IPS-NIHi11 (cell line): ENCODE data around the gene TSHZ1.

Experiments
- DNase-seq: peaks from one replicate; pipeline ENCODE4 v3.0.0; 2012; ENCODE audit warnings: mixed read lengths, low spot score

The TSHZ1 gene

DNA sequence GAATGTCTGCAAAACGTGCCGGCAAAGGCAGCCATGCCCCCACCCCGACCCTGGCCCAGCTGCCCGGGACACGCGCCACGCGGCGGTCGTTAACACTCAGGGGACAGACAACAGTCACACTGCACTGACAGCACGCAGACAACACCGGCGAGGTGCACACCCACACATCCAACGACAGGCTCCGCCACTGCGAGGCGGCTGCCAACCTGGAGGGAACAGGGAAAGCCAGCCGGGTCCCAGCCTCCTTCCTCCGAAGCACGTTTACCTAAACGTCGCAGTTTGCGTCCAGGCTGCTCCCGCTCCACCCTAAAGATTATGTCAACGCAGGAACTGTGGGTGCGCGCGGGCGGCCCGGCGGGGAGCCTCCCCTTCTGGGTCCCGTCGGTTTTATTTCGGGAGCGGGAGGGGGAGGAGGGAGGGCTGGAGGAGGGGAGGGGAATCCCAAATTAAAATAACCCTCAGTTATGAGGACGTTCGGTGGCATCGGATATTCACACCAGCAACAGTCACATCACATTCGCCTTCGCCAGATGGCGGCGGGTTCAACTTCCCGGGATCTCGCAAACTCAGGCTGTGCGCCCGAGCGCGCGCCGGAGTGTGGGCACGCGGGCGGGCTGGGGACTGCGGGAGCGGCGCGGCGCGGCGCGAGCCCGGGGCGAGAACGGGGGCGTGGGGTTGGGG is 2.3 kb upstream of the TSHZ1 start:
- no peak for DNase-seq

DNA sequence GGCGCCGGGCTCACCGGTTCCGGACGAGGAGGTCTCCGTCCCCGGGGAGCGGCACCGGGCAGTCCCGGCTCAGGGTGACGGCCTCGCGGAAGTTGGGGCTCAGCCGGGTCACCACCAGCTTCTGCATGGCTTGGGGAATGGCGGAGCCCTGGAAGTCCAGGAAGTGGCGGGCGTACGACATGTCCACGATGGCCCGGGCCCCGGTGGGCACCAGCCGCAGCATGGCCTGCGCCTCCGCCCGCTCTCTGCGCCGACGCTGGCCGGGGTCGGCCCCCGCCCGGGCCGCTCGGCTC is 1.8 kb upstream of the TSHZ1 start:
- DNase-seq: no peak

DNA sequence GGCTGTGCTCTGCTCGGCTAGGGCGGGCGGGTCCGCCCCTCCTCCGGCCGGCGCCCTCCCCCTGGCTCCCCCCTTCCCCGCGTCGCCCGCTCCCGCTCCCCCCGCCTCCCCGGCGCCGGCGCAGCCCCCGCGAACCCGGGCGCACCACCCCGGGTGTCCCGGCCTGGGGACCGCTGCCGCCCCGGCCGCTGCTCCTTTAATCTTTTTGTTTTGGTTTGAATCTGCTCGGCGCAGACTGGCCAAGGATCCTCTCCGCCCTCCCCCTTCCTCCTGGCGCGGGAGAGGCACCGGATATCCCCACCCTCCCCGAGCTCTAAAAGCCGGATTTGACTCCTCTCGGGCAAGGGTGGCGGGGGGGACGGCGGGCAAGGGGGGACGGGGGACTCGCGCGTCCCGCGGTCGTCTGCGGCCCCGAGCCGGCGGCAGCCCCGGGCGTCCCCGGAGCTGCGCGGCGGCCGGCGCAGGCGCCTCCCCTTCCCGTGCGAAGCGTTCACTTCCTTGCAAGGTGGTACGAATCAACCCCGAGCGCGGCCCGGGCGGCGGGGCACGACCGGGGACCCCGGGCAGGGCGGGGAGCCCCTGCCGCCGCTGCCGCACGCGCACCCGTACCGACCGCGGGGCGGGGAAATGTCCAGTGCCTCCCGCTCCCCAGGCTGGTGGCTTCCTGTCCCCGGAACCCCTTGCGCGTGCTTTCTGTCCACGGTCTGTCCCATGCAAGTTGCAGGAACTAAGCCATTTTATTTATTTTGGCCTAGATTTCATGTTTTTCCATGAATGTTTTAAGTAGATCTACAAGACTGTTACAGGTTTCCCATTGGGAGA is 1.3 kb upstream of the TSHZ1 start, which contains the start of gene PTGR3:
TSS of gene PTGR3 (minus strand) at position 11 of the 822 bp plus-strand sequence. CDS start 81 bp downstream, outside the sequence.
- DNase-seq: peak; percentile 78

DNA sequence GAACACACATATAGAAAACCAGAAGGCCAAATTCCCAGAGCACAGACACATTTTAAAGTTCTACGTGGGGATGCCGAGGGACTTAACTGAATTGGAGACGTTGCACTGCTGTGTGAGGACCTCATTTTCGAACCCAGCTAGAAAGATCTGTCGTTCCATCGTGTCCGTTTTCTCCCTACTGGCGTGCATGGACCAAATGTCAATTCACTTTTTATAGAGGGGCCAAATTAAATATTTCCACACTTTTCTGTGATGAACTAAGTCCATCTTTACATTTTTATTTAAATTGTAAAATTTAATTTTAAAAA is 692 bp upstream of the TSHZ1 start:
- DNase-seq: no peak

DNA sequence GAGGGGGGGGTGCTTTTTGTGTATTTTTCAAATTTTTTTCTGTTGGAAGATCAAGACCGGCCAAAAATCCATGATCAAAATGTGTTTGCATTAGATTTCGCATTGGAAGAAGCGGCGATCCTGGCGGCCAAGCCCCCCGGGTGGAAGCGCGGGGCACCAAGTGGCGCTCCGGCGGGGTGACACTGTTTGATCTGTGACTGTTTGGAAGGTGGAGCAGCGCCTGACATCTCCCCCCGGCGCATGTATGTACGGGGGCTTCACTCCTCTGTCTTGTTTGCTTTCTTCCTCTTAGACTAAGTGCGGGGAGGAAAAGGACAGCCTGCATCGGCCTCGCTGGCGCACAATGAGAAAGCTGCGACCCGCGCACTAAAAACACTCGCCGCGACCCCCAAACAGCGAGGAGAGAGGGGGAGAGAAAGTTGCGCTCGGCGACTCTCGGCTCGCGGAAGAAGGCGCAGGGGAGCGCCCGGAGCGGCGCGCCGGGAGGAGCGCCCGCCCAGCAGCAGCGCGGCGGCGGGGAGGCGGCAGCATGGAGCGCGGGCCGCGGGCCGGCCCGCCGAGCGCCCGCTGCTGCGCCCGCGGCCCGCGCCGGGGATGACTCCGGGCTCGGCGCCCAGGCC is 515 bp downstream of the TSHZ1 start:
- DNase-seq: peak; percentile 44

DNA sequence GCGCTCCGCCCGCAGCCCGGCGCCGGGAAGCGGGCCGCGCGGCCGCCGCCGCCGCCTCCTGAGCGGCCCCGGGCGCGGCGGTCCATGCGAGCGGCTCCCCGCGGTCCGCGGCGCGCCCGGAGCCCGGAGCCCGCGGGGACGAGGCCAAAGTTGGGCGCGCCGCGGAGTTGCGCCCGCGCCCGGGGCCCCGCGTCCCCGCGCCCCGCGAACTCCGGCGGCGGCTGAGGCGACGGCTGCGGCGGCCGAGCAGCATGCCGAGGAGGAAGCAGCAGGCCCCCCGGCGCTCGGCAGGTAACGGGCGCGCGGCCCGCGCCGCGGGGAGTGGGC is 992 bp downstream of the TSHZ1 start:
- DNase-seq: no peak

DNA sequence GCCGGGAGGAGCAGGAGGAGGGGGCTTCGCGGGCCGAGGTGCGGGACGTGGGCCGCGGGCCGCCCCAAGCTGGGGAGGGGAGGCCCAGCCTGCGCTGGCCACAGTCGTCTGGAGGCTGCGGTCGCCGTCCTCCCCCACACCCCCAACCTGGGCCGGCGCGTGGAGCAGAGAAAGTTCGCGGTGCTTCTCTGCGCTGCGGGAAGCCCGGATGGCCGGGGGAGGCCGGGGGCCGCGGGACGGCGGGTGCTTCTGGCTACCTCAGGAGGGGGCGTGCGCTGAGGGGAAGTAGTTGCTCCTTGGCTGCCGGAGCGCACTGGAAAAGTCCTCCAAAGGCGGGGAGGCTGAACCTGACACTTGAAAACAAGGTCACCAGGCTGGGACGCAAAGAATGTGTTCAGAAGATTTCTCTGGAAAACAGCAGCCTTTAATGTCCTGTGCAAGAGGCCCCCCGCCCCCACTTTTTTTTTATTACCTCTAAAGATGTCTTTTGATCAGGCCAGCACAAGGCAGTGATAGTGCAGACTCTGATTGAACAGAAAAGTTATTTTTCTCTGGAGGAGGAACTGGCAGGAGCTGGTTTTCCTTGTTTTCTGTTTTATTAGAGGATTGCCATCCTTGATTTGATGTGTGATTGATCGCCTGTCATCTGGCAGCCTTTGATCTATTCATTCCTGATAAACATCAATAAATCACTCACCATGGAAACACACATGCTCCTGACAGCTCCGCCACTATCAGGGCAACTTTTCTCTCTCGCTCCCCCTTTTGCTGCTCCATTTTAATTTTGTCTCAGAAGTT is 1.6 kb downstream of the TSHZ1 start:
- DNase-seq: peak; percentile 54

DNA sequence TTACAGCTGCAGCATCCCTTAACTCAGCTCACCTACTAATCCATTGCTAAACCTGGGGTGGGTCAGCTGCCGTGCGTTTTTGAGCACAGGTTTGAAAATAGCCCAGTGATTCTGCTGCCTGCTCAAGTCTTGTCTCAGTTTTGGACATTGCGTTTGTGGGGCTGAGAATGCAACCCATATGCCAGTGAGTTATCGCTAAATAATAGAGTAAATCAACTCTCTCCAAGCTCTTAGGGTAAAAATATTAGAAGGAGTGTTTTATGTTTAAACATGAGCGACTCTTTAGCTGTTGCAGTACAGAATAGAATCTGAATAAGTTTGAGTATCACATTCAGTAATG is 2.1 kb downstream of the TSHZ1 start:
- no peak for DNase-seq

DNA sequence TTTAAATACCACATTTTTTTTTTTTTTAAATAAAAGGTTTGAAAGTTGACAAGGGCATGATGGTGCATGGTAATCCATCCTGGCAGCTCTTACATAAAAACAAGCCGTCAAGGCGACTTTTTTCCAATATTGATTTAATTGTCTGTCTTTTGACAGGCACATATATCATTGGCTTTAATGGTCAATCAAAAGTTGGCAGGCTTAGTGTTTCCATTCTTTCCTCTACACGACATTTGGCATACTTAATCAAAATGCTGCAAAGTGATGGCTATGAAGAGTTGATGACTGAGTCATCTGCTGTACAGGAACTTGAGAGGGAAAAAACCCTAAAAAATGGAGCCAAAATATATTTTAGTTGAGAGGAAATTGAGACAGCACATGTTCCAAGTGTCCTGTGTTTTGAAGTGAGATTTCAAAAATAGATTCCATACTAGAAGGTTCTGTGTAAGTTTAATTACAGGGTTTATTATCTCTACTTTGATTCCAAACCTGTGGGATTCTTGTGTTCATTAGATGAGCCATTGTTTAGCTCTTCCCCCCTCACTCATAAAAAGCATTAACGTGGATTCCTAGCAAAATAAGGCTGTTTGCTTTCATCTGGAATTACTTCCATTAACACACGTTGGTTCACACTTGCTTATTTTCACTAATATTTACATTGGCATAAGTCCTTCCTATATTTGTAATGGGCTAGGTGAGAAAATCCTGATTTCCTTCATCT is 3.2 kb downstream of the TSHZ1 start:
- no peak for DNase-seq

DNA sequence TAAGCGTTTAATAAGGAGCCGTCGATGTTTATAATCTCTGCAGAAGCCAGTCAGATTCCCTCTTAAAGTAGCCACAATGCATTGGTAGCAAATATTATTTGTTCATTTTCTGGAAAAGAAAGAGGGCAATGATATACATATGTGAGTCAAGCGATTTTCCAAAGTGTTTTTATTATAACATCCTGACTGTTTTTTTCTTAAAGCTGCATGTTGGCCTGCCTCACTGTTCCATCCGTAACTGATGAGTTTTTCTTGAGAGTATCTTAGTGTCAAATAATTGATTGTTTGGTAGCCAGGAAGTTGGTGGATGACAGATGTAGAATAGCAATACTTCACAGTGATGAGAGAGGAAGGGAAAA is 3.7 kb downstream of the TSHZ1 start:
- DNase-seq: no peak

DNA sequence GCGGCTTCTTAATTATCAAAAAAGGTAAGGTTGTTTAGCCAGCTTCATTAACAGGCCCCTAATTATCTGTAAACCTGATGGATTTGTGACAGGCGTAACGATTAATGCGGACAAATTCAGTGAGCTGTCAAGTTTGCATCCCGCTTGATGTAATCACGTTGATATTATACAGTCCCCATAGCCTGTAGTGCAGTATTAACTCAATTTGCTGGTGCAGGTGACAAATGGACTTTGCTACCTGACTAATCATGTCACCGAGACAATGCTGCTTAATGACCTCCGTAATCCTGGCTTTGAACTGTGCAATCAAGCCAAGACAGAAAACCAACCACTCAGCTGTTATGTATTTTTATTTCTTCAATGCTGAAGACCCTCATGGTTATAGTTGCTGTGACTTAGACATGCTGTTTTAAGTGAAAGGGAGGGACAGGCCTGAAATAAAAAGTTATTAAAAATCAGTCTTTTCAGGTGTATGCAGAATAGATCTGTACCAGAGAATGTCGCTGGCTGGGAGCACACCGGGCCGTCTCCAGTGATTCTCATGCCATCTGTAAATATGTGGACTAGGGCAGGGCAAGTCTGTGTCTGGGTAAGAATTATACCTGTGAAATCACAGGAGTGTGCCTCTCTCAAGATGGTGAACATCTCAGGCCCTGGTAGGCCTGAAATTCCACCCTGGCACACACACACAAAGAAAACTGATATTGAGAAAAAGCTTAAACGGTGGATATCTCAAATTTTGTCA is 4.3 kb downstream of the TSHZ1 start:
- no peak for DNase-seq

DNA sequence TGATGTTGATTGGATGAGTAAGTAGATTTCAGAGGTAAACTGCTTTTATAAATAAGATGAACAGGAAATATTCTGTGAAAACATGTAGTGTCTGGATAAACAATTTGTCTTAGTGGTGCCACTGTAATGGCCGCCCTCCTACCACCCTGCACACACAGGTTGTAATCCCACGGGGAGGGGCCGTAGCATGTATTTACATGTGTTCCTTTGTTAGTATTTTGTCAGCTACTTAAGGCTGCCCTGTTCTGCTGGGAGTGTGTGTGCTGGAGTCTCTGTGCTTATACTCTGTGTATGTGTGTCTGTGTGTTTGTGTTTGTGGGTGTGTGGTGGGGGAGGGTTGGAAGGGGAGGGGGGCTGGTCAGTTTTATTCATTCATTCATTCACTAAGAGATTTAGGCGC is 5.1 kb downstream of the TSHZ1 start:
- no peak for DNase-seq

DNA sequence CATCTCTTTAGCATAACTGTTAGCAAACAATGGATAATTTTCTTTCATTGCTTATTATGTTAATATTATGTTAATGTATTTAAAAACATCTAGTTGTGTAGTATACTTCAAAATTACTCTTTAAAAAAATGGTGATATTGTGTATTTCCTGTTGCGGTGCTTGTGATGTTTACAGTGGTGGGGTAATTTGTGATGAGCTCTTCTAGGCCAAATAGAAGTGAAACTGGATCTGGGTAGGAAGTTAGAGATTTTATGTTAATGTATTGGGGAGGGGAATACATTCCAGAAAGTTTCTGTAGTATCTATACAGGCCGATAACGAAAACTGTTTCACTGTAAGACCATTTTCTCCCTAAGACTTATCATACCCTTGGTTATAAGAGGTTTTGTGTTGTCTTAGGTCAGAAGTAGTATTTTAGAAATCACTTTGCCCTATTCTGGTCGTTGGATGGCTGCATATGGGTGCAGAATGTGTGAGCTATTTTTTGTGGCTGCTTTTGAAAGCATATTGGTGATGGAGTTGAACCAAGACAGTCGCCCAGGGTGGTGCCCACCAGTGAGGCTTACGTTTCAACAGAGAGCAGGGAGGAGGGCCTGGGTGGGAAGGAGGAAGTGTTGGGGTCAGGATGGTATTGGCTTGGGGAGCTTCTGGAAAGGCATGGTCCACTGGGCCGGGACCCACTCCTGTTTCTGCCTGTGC is 5.8 kb downstream of the TSHZ1 start:
- no peak for DNase-seq

DNA sequence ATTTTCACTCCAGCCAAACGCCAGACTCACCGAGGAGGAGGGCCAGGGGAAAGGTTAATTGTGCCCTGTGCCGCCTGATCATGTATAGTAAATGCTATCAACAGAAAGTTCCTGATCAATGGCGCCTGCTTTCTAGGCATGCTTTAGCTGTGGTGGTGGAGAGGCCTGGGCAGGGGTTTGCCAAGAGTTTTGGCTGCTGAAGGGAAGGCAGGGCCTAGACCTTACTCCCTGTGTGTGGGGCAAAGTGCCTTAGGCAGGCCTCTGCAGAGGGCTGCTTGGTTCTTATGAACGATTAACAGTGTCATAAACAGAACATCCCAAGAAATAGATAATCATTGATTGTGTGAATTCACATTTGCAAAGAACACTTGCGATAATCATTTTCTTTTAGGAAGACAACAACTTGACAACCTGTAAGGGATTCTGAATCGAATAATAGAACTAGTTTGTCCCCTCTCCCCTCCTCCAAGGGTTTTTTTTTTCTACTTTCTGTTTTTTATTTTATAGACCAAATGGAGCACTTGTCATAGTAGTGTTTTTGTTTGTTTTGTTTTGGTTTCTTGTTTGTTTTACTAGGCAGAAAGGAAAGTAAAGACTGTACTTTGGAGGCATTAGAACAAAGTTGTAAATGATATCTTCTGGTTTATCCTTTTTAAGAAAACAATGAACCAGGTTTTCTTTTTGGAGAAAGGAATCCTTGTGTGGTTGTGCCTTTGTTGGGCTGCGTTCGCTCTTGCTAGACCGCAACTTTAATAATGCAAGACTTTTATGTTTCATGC is 6.5 kb downstream of the TSHZ1 start:
- no peak for DNase-seq

DNA sequence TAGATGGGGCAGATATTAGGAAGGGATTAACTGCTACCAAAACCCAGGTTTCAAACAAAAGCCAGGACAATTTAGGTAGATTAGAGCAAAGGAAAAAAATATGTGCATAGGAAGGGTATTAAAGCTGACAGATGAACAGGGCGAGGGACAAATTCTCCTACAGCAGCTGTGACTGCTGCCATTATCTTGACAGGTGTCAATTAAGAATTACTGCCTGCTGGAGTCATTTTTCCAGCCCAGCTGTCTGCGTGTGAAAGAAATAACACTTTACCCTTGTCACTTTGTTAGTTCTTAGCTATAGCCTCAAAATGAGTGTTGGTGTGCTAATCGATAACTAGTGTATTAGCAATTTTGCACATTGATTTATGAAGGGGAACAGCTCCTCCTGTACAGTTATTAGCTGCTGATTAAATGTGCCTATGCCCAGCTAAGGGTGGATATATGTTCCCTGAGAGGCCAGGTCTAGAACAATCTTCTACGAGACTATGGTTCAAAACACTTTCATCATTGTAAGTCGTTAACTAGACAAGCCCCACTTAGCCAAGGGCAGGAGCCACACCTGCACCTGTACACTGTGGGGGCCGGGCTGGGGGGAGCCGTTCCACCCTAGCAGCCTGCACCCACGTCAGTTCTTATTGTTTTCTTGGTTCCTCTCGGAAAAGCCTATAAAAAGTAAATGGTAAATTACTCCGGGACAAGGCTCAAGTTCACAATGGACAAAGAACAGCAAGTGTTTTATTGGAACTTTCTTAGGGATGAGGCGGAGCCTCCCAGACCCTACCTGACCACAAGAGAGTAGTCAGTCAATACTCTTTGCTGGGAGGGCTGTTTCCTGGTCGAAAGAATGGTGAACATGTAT is 7.7 kb downstream of the TSHZ1 start:
- DNase-seq: no peak

DNA sequence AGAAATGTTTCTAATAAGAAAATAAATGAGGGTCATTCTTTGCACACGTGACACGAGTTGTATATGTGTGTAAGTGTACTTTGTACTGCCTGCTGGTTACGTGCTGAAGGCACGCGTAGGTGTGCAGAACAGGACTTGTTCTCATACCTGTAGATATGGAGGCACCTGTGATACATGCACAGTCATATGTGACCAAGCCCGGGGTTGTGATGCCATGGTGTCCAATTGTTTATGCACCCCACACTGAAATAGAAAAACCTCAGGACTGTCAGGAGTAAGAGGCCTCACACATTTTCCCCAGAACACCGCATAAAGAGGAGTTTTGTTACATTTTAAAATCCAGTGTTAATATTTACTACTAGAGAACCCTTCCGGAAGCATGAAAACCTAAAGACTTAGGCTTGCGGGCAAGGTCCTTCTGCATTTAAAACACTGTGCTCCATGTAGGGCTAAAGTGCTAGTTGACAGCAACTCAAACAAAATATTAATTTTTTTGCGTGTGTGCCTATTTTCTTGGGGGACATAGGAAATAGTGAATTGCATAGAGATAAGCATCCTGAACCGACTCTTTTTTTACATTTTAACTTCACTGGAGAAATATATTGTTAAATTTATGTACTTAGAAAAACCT is 9.3 kb downstream of the TSHZ1 start:
- no peak for DNase-seq

DNA sequence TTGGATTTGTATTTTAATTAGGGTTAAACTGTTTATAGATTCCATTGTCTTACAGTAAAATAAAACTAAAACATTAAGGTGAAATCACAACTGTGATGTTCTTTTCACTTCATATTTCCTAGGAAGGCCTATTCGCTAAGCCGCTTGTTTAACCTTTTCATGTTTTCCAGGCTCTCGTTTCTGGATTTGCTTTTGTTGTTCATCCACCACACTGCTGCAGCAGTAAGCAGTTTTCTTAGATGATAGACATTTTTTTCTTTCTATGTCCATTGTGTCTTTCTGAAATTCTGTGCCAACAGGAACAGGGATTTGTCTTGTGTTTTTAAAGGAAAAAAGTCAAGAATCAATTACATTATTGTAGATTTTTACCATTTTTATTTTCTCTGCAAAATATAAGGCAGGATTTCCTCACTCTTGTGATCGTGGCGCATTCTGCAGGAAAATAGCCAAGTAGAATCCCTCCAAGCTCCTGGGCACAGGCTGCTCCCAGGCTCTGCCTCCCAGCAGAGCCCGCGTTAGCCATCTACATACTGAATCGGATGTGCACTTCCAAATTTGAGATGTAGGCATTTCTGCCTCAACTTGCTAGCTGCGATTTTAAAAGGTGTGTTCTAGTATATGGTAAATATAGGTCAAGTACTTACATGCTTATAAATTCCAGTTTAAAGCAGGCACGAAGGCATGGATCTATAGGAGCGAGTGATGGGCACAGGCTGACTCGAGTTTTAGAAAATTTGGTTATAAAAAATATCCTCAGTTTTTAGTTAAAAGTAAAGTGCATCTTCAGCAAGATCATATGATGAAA is 10.2 kb downstream of the TSHZ1 start:
- no peak for DNase-seq

DNA sequence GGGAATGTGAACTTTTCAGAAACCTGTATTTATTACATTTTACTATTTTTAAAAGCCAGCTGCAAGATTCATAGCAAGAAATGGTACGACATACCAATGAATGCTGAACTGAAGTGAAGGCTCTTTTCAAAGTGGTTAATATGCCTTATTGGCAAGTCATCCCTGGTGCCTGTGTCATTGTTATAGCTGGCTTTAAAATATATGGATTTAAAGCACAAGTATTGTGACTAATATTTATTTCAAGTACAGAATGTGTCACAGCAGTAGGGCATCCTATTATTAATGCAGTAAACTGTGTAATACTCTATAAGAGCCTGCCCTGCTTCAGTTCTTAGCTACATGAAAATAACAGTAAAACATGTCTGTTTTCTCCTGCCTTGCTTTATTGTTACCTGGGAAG is 10.8 kb downstream of the TSHZ1 start:
- no peak for DNase-seq
